HCEC 1CT (cell line): ENCODE results near the gene CHST3.
"Not testable (repeated sequence)": the region's sequence is repeated elsewhere in the genome, so short reads cannot be mapped to it uniquely, and the experiment has no call there.

Experiments
- DNase-seq: peaks from one replicate; pipeline ENCODE4 v3.0.0-alpha.2; 2017

CHST3 gene, protein sequence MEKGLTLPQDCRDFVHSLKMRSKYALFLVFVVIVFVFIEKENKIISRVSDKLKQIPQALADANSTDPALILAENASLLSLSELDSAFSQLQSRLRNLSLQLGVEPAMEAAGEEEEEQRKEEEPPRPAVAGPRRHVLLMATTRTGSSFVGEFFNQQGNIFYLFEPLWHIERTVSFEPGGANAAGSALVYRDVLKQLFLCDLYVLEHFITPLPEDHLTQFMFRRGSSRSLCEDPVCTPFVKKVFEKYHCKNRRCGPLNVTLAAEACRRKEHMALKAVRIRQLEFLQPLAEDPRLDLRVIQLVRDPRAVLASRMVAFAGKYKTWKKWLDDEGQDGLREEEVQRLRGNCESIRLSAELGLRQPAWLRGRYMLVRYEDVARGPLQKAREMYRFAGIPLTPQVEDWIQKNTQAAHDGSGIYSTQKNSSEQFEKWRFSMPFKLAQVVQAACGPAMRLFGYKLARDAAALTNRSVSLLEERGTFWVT

GRCh38 chr10:71964098-71964742, at the start of gene CHST3:
TSS of gene CHST3 (plus strand) at chr10:71964395. CDS start at chr10:72005843, 41,448 bp downstream.
- DNase-seq: peak; percentile 35

- DNase-seq: no peak
These were observed 47.4 kb upstream of the CHST3 start for GRCh38 chr10:71916827-71917226.

DNA sequence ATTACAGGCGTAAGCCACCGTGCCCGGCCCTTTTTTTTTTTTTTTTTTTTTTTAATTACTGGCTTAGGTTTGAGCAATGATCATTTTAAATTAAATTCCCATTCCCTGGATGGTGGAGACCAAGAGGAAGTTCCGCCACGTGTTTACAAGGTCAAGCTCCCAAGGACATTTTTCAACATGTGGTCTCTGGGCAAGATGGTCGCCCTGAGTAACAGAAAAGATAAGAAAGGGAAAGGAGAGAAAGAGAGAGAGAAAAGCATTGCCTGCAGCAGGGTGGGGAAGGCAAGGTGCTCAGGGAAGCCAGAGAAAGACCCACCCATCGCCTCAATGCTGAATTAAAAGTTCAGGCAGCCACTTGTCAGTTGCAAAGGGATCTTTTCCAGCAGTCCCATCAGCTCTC, 45.2 kb upstream of the CHST3 start:
- DNase-seq: no peak

- not testable (repeated sequence) for DNase-seq
These were observed 44.1 kb upstream of the CHST3 start for GRCh38 chr10:71919956-71920539.

DNA sequence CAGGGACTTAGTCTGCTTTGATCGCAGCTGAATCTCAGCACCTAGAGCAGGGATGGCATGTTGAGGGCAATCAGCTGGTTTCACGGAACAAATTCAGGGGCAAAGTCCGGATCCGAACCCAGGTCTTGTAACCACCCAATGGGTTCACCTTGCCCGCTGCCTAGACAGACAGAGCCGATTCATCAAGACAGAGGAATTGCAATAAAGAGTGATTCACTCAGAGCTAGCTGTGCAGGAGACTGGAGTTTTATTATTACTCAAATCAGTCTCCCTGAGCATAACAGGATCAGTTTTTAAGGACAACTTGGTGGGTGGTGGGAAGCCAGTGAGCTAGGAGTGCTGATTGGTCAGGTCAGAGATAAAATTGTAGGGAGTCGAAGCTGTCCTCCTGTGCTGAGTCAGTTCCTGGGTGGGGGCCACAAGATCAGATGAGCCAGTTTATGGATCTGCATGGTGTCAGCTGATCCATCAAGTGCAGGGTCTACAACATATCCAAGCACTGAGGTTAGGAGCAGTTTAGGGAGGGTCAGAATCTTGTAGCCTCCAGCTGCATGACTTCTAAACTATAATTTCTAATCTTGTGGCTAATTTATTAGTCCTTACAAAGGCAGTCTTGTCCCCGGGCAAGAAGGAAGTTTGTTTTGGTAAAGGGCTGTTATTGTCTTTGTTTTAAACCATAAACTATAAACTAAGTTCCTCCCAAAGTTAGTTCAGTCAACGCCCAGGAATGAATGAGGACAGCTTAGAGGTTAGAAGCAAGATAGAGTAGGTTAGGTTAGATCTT, 43.5 kb upstream of the CHST3 start:
- peak; percentile 1 for DNase-seq

- no peak for DNase-seq
These were observed 42.7 kb upstream of the CHST3 start for GRCh38 chr10:71921324-71922027.

GRCh38 chr10:71923138-71923692, 41.0 kb upstream of the CHST3 start:
- no peak for DNase-seq

DNA sequence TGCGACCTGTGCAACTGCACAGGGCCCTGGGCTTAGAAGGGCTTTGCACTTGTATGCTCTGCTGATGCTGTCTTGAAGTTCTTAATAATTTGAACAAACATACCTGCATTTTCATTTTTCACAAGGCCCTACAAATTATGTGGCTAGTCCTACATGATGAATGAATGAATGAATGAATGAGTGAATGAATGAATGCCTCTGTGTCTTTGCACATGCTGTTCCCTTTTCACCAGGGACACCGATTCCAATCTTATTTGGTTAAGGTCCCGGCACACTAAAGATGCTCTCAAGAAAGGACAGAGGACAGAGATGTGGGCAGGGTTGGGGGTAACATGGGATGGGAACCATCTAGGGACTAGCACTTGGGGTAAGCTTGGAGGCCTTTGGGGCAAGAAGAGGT, 39.4 kb upstream of the CHST3 start:
- no peak for DNase-seq

DNA sequence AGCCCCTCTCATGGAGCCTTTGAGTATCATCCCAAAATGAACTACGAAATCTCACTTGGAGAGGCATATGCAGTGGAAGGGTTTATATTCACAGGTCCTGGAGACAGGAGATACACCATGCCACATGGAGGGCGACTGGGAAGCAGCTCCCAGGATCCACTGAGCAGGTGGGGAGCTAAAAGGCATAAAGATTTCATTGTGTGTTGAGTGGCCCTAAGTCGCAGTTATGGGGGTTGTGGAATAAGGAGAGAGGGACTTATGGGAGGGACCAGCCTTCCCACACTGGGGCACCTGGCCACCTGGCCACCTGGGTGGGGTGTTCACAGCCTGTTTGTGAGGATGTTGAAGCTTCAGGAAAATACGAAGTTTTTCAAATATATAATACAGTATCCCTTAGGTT, 37.0 kb upstream of the CHST3 start:
- no peak for DNase-seq

DNA sequence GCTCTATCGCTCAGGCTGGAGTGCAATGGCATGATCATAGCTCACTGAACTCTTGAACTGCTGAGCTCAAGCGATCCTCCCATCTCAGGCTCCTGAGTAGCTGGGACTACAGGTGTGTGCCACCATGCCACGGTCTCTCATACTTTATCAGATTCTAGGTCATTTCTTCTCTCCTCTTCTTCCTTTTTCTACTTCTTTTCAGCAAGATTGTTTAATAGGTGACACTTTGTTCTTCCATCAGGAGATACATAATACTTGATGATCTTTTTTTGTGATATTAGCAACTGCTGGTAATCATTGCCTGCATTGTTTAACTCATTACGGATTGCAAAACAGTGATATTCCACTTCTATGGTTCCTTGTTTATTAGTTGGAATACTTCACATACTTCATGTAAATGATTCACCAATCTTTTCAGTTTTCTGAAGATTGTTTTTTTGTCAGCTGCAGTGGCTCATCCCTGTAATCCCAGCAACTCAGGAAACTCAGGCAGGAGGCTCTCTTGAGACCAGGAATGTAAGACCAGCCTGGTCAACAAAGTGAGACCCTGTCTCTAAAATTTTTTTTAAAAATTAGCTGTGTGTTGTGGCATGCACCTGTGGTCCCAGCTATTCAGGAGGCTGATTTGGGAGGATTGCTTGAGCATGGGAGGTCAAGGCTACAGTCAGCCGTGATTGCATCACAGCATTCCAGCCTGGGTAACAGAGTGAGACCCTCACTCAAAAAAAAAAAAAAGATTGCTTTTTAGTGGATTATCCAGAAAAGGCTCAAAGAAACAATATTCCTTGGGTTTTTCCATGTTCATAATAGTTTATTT, 36.2 kb upstream of the CHST3 start:
- DNase-seq: peak; percentile 75

- no peak for DNase-seq
These were observed 32.9 kb upstream of the CHST3 start for GRCh38 chr10:71931295-71931694.

- DNase-seq: no peak
These were observed 30.5 kb upstream of the CHST3 start for GRCh38 chr10:71933651-71934050.

DNA sequence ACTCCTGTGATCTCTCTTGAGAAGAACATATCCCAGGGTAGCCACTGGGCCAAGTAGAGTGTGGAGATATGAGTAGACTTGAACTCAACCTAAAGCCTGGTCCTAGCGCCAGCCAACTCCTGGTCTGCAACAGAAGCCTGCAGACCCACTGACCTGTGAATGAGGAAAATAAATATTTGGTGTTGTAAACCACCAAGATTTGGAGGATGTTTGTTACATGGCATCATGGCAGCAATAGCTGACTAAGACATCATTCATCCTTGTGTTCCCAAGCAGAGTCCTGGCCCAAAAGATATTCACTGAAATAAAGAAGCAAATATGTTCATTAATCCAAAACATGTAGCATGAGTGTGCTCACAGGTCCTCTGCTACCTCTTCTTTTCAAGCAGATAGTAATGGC, 26.0 kb upstream of the CHST3 start:
- no peak for DNase-seq

DNA sequence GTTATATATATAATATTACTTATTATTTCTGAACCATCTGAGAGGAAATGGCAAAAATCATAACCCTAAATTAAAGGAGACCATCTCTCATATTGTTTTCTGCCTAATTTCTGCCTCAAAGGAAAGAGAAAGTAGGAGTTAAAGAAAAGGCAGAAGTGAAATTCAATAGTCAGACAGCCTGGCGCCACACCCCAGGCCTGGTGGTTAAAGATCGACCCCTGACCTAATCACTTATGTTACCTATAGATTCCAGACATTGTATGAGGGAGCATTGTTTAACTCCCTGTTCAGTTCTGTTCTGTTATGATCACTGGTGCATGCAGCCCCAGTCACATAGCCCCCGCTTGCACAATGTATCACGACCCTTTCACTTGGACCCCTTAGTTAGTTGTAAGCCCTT, 24.9 kb upstream of the CHST3 start:
- DNase-seq: no peak

GRCh38 chr10:71939861-71940474, 24.2 kb upstream of the CHST3 start:
- DNase-seq: no peak

DNA sequence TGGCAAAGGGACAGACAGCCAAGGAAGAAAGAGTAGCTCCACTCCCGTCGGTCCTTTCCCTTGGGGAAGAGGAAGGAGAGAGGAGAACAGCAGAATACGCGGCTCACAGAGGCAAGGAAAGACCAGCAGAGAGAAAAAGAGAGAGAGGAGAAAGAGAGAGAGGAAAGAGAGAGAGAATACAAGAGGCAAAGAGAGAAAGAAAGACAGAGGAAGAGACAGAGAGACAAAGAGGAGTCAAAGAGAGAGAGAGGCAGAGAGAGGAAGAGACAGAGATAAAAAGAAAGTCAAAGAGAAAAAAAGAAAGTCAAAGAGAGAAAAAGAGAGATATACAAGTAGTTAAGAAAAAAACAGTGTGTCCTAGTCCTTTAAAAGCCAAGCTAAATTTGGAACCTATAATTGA, 23.4 kb upstream of the CHST3 start:
- no peak for DNase-seq

- no peak for DNase-seq
These were observed 22.9 kb upstream of the CHST3 start for GRCh38 chr10:71941318-71941717.

- DNase-seq: no peak
These were observed 18.2 kb upstream of the CHST3 start for GRCh38 chr10:71945819-71946474.

DNA sequence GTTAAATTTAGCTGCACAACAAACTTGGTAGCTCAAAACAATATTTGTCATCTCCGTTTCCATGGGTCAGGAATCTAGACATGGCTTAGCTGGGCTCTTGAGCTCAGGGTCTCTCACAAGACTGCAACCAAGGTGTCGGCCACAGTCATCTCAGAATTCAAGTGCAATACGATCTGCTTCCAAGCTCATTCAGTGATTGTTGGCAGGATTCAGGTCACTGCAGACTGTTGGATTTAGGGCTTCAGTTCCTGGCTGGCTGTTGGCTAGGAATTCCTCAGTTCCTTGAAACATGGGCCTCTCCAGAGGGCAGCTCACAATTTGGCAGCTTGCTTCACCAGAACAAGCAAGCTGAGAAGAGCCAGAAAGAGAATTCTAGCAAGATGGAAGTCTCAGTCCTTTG, 17.5 kb upstream of the CHST3 start:
- DNase-seq: no peak

- DNase-seq: no peak
These were observed 15.6 kb upstream of the CHST3 start for GRCh38 chr10:71948496-71949067.
